ENCODE data around the gene VOPP1. TPM values are rescaled to one million over a fixed set of nuclear protein-coding genes. Genes with fewer than 3 reads are reported as not detected.

VOPP1 gene
- total and polyA plus RNA-seq, 9 of the 15 experiments (the other 6 are each of a cell fraction or from before 2014, with no cell fraction given) = 8.2 to 45.8 (median 31.2) TPM

DNA sequence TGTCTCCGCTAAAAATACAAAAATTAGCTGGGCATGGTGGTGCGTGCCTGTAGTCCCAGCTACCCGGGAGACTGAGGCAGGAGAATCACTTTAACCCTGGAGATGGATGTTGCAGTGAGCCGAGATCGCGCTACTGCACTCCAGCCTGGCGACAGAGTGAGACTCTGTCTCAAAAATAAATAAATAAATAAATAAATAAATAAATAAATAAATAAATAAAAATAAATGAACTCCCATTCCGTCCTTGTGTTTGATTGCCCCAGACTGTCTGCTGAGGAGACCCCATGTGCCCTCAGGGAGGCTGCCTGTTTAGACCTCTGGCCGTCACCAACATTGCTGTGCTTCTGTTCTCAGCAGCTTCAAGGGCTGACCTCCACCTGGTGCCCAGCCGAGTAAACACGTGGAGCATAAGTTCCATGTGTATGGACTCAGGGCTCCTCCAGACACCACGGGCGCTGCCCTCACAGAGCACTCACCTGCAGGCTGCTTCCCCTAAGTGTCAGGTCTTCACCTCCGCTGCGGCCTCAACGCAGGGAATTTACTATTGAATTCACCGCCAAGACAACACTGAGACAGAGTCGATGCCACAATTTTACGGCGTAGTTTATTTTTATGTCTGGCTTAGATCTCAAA is 32.0 kb downstream of the VOPP1 start:
- 0 out of 3 replicates have a peak, but pooled peaks cover 11% of the 10 kb centered on the region for H3K79me2 ChIP-seq (ENCODE audit: control insufficient read depth, insufficient read depth, low read length)
- 89% methylated on average over 15 of the region's 20 CpGs for WGBS (ENCODE audit: insufficient coverage, low coverage, missing lambda C conversion rate)
- H3K4me3 ChIP-seq = no peak overlapping the region
- BruUV-seq (replicated peaks) = no TSS peak
- H3K36me3 ChIP-seq (ENCODE audit: control insufficient read depth, insufficient read depth, low read length) = no peaks in the 10 kb centered on the region
- no peak for ATAC-seq
- in situ Hi-C loops (cut with MboI) = no loop called here
- H4K20me1 ChIP-seq (replicated peaks; ENCODE audit: control insufficient read depth, insufficient read depth, low read length) = peaks cover 12% of the 10 kb centered on the region
- H3K9me3 ChIP-seq (replicated peaks; ENCODE audit: control insufficient read depth, insufficient read depth, low read depth, low read length) = no peaks in the 10 kb centered on the region
- DNase-seq (ENCODE audit: extremely low read depth in 1 of 4, low spot score in 3 of 4) = no peak
- intact Hi-C loops (cut with micrococcal nuclease) = no loop called here
- H3K27ac ChIP-seq (ENCODE audit: extremely low read depth, low read depth, low read length) = no peak overlapping the region
- FAIRE-seq = no peak
- ChIA-PET CTCF (ENCODE audit: low intra/inter-chr PET ratio) (no interaction called here), POLR2A (interaction anchor here (0.6 to 1.6 kb wide), 2 partner anchors 11 to 24 kb away, joined by 5 read pairs; no protein-coding TSS in a partner anchor)
- H2AFZ ChIP-seq (ENCODE audit: low read depth, low read length) = no peak overlapping the region
- no peak overlapping the region for H3K4me2 ChIP-seq (ENCODE audit: insufficient read depth, low read length)
- H3K27me3 ChIP-seq (ENCODE audit: control insufficient read depth in 2 of 2, insufficient read depth in 2 of 2, low read length in 2 of 2) = no peaks in the 10 kb centered on the region
- TF ChIP-seq ZNF274 (IDR thresholded peaks at IDR 0.05; ENCODE audit: borderline replicate concordance, low read depth, low read length) (no peak), ZEB2 (IDR thresholded peaks at IDR 0.05) (no peak), HDAC1 (IDR thresholded peaks at IDR 0.05) (no peak), ZNF133 (CRISPR knock-in tag; IDR thresholded peaks at IDR 0.05) (no peak), ZNF197 (CRISPR knock-in tag; IDR thresholded peaks at IDR 0.05; ENCODE audit: low read depth) (no peak), NCOR1 (IDR thresholded peaks at IDR 0.05) (no peak)
- TF ChIP-seq, protein P1, sequence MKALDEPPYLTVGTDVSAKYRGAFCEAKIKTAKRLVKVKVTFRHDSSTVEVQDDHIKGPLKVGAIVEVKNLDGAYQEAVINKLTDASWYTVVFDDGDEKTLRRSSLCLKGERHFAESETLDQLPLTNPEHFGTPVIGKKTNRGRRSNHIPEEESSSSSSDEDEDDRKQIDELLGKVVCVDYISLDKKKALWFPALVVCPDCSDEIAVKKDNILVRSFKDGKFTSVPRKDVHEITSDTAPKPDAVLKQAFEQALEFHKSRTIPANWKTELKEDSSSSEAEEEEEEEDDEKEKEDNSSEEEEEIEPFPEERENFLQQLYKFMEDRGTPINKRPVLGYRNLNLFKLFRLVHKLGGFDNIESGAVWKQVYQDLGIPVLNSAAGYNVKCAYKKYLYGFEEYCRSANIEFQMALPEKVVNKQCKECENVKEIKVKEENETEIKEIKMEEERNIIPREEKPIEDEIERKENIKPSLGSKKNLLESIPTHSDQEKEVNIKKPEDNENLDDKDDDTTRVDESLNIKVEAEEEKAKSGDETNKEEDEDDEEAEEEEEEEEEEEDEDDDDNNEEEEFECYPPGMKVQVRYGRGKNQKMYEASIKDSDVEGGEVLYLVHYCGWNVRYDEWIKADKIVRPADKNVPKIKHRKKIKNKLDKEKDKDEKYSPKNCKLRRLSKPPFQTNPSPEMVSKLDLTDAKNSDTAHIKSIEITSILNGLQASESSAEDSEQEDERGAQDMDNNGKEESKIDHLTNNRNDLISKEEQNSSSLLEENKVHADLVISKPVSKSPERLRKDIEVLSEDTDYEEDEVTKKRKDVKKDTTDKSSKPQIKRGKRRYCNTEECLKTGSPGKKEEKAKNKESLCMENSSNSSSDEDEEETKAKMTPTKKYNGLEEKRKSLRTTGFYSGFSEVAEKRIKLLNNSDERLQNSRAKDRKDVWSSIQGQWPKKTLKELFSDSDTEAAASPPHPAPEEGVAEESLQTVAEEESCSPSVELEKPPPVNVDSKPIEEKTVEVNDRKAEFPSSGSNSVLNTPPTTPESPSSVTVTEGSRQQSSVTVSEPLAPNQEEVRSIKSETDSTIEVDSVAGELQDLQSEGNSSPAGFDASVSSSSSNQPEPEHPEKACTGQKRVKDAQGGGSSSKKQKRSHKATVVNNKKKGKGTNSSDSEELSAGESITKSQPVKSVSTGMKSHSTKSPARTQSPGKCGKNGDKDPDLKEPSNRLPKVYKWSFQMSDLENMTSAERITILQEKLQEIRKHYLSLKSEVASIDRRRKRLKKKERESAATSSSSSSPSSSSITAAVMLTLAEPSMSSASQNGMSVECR (CRISPR knock-in tag; IDR thresholded peaks at IDR 0.05) = no peak
- TF ChIP-seq, protein P2, sequence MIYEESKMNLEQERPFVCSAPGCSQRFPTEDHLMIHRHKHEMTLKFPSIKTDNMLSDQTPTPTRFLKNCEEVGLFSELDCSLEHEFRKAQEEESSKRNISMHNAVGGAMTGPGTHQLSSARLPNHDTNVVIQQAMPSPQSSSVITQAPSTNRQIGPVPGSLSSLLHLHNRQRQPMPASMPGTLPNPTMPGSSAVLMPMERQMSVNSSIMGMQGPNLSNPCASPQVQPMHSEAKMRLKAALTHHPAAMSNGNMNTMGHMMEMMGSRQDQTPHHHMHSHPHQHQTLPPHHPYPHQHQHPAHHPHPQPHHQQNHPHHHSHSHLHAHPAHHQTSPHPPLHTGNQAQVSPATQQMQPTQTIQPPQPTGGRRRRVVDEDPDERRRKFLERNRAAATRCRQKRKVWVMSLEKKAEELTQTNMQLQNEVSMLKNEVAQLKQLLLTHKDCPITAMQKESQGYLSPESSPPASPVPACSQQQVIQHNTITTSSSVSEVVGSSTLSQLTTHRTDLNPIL (CRISPR knock-in tag; IDR thresholded peaks at IDR 0.05) = no peak
- TF ChIP-seq, protein P3, sequence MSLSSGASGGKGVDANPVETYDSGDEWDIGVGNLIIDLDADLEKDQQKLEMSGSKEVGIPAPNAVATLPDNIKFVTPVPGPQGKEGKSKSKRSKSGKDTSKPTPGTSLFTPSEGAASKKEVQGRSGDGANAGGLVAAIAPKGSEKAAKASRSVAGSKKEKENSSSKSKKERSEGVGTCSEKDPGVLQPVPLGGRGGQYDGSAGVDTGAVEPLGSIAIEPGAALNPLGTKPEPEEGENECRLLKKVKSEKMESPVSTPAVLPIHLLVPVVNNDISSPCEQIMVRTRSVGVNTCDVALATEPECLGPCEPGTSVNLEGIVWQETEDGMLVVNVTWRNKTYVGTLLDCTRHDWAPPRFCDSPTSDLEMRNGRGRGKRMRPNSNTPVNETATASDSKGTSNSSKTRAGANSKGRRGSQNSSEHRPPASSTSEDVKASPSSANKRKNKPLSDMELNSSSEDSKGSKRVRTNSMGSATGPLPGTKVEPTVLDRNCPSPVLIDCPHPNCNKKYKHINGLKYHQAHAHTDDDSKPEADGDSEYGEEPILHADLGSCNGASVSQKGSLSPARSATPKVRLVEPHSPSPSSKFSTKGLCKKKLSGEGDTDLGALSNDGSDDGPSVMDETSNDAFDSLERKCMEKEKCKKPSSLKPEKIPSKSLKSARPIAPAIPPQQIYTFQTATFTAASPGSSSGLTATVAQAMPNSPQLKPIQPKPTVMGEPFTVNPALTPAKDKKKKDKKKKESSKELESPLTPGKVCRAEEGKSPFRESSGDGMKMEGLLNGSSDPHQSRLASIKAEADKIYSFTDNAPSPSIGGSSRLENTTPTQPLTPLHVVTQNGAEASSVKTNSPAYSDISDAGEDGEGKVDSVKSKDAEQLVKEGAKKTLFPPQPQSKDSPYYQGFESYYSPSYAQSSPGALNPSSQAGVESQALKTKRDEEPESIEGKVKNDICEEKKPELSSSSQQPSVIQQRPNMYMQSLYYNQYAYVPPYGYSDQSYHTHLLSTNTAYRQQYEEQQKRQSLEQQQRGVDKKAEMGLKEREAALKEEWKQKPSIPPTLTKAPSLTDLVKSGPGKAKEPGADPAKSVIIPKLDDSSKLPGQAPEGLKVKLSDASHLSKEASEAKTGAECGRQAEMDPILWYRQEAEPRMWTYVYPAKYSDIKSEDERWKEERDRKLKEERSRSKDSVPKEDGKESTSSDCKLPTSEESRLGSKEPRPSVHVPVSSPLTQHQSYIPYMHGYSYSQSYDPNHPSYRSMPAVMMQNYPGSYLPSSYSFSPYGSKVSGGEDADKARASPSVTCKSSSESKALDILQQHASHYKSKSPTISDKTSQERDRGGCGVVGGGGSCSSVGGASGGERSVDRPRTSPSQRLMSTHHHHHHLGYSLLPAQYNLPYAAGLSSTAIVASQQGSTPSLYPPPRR (CRISPR knock-in tag; IDR thresholded peaks at IDR 0.05; ENCODE audit: borderline replicate concordance) = no peak
- H3K9me1 ChIP-seq (ENCODE audit: control insufficient read depth, insufficient read depth, low read length) = no peaks in the 10 kb centered on the region
- H3K9ac ChIP-seq (ENCODE audit: insufficient read depth in 1 of 2, low read depth in 2 of 2, low read length in 2 of 2) = peak overlapping the region in 1 of 2 experiments; percentile 68; a peak in 1 of 4 replicates
- peaks cover 0 to 11% of the 10 kb centered on the region in 2 experiments; a peak in 3 of 5 replicates for H3K4me1 ChIP-seq (replicated peaks in 1 of 2; ENCODE audit: control insufficient read depth in 2 of 2, insufficient read depth in 2 of 2, low read length in 2 of 2)
